GM12872 (cell line): ENCODE measurements around the gene LSG1.

ENCODE experiments used
- TF ChIP-seq, protein P1 (sequence below): IDR thresholded peaks from 3 replicates; pipeline ENCODE4 v1.5.1; 2011; ENCODE audit warnings: low read depth, mild to moderate bottlenecking, low read length, moderate library complexity; ENCODE audit not compliant: insufficient read depth

The LSG1 gene

GRCh38 chr3:194619741-194620140, 52.2 kb downstream of the LSG1 start:
- TF ChIP-seq, protein P1, sequence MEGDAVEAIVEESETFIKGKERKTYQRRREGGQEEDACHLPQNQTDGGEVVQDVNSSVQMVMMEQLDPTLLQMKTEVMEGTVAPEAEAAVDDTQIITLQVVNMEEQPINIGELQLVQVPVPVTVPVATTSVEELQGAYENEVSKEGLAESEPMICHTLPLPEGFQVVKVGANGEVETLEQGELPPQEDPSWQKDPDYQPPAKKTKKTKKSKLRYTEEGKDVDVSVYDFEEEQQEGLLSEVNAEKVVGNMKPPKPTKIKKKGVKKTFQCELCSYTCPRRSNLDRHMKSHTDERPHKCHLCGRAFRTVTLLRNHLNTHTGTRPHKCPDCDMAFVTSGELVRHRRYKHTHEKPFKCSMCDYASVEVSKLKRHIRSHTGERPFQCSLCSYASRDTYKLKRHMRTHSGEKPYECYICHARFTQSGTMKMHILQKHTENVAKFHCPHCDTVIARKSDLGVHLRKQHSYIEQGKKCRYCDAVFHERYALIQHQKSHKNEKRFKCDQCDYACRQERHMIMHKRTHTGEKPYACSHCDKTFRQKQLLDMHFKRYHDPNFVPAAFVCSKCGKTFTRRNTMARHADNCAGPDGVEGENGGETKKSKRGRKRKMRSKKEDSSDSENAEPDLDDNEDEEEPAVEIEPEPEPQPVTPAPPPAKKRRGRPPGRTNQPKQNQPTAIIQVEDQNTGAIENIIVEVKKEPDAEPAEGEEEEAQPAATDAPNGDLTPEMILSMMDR = no peak

- TF ChIP-seq, protein P1 = no peak
Observed at GRCh38 chr3:194618858-194619608, 53.0 kb downstream of the LSG1 start.

DNA sequence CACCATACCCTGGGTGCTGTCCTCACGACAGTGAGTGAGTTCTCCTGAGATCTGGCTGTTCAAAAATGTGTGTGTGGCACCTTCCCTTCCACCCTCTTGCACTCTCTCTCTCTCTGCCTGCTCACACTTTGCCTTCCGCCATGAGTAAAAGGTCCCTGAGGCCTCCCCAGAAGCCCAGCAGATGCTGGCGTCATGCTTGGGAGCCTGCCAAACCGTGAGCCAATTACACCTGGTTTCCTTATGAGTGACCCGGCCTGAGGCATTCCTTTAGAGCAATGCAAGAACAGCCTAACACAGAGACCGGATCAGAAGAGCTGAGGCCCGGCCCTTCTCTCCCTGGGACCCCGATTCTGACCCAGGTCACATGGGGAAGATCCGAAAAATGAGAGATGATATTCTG, 54.2 kb downstream of the LSG1 start:
- TF ChIP-seq, protein P1 = no peak

DNA sequence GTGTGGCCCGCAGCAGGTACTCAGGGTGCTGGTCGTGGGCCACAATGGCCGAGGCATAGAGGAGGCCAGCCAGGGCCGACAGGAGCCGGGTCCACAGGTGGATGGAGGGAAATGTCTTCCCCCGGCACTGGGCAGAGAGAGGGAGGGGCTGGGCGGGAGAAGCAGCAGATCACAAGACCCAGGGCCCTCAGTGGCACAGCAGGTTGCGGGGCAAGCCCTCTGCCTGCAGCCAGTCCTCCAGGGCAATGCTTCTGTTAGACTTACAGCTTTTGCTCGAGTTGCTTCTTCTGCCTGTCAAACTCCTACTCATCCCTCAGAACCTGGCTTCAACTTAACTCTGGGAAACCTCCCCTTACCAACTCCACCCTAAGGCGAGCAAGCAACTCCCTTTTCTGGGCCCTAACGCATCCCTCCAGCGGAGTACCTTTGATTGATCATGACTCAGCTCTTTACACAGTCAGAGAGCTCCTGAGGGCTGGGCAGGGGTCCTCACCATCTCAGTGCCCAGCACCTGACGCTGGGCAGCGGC, 54.8 kb downstream of the LSG1 start:
- TF ChIP-seq, protein P1 = no peak

DNA sequence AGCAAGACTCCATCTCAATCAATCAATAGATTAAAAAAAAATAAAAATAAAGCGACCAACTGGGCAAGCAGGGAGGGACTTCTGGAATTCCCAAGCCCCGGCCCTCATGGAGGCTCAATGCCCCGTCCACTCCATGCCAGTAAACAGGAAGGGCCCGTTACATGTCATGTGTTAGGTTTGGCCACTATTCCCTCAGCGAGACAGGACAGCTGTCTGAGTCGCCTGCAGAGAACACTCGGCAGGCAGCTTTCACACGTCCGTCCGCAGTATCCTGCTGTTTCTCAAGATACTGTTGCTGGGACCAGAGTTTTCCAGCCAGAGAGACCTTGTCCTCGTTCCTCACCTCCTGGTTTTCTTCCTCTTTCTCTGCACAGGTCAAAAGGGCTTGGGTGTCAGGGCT, 56.8 kb downstream of the LSG1 start:
- TF ChIP-seq, protein P1 = no peak

DNA sequence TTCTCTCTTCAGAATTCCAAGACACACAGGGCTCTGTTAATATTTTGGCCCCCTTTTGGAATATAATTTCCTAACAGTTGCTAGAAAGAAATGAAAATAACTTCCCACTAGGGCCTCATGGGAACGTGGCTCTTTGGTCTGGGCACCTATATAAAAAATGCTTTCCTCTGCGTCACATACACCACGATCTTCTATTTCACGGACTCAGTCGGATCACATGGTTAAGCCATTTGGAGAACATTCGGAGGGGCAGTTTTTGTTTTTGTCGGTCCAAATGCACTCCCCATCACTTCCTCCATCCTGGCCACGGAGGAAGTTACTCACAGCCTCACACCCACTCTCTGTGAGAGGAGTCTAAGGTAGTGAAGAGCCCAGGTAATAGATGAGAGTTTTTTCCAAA, 59.8 kb downstream of the LSG1 start:
- TF ChIP-seq, protein P1 = no peak

DNA sequence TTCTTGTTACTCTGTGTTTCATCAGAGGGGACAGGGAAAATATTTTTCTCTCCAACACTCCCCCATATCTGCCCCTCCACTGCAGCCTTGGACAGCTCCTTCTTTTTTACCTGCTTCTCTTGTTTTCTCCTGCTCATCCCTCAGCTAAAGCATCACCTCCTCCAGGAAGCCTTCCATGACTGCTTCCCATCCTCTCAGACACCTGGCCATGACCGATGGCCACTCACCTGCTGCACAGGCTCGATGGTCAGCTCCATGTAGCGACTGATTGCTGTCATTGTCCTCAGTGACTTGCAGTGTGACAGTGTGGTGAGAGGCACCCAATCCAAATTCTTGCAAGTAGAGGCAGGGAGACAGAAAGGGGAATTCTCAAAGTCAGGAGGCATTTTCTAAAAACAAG, 61.3 kb downstream of the LSG1 start:
- TF ChIP-seq, protein P1 = no peak
